Omental fat pad (tissue), 4 donors: ENCODE measurements around the gene ADCY3. TPM values are rescaled to one million over a fixed set of nuclear protein-coding genes. Genes with fewer than 3 reads are reported as not detected.

Experiments used
- ATAC-seq: fragments of 150-250 bp; one replicate; pipeline ENCODE4 v1.9.1; 2016; ENCODE audit warnings: mild to moderate bottlenecking, moderate library complexity; ENCODE audit not compliant: low FRiP score
- DNase-seq: peaks from one replicate; pipeline ENCODE4 v3.0.0-alpha.2; 2019; ENCODE audit warnings: low spot score
- total RNA-seq, 4 donors: library from RNA; depleted of rRNA; stranded (reverse); fragments of >200 nt; gene quantifications; one replicate each; pipeline ENCODE4 v1.1.0, GENCODE V29; 2016
- TF ChIP-seq, protein P1 (sequence below), 3 donors: fragments of 450-650 bp; IDR thresholded peaks; one replicate each; pipeline ENCODE4 v1.5.1; 2016 to 2017; ENCODE audit warnings: antibody characterized with exemption in 3 of 3, mild to moderate bottlenecking in 3 of 3, moderate library complexity in 2 of 3

ADCY3 gene
- total RNA-seq, 4 donors from 2014 or later, result 74.5 to 116 (median 95.1) TPM

DNA sequence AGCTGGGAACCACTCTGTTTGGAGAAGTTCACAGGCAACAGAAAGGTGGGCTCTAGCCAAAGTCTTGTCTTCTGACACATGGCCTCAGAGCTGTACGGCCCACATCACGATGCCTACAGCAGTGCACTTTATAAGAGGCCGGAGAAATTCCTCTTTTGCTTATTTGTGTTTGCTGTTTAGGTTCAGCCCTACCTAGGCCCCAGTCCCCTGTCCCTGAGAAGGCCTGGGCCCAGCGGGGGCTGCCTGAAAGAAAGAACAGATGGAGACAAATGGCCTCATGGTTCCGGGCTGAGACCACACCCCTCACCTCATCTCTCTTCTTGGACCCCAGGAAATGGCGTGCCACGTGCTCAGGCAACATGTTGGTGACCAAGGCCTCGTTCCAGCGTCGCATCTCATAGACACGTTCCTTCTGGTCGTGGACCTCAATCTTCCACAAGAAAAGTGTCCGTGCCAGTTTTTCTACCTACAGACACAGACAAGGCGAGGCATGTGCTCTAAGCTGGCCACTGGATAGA is 95.9 kb downstream of the ADCY3 start:
- ATAC-seq, result no peak
- TF ChIP-seq, protein P1, sequence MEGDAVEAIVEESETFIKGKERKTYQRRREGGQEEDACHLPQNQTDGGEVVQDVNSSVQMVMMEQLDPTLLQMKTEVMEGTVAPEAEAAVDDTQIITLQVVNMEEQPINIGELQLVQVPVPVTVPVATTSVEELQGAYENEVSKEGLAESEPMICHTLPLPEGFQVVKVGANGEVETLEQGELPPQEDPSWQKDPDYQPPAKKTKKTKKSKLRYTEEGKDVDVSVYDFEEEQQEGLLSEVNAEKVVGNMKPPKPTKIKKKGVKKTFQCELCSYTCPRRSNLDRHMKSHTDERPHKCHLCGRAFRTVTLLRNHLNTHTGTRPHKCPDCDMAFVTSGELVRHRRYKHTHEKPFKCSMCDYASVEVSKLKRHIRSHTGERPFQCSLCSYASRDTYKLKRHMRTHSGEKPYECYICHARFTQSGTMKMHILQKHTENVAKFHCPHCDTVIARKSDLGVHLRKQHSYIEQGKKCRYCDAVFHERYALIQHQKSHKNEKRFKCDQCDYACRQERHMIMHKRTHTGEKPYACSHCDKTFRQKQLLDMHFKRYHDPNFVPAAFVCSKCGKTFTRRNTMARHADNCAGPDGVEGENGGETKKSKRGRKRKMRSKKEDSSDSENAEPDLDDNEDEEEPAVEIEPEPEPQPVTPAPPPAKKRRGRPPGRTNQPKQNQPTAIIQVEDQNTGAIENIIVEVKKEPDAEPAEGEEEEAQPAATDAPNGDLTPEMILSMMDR (IDR thresholded peaks at IDR 0.05), result no peak
- DNase-seq, result no peak

GRCh38 chr2:24822049-24822706 is 97.9 kb downstream of the ADCY3 start:
- TF ChIP-seq, protein P1 (IDR thresholded peaks at IDR 0.05), result no peak
- DNase-seq, result no peak
- ATAC-seq, result no peak

GRCh38 chr2:24821433-24821891 is 98.6 kb downstream of the ADCY3 start:
- DNase-seq, result no peak
- no peak for ATAC-seq
- TF ChIP-seq, protein P1 (IDR thresholded peaks at IDR 0.05), result no peak

- TF ChIP-seq, protein P1 (IDR thresholded peaks at IDR 0.05), result no peak
- DNase-seq (no peak), ATAC-seq (no peak)
Measured at GRCh38 chr2:24820598-24821432, 99.2 kb downstream of the ADCY3 start.

- TF ChIP-seq, protein P1 (IDR thresholded peaks at IDR 0.05), result no peak
- ATAC-seq (no peak), DNase-seq (no peak)
Measured at GRCh38 chr2:24820175-24820513, 99.9 kb downstream of the ADCY3 start.

GRCh38 chr2:24819442-24820174 is 100.4 kb downstream of the ADCY3 start:
- DNase-seq (no peak), ATAC-seq (no peak)
- TF ChIP-seq, protein P1 (IDR thresholded peaks at IDR 0.05), result no peak
